Placental epithelial cell (primary cell): ENCODE results near the gene CCL11. TPM values are rescaled to one million over a fixed set of nuclear protein-coding genes. Genes with fewer than 3 reads are reported as not detected.

Source experiments
- total RNA-seq: library from RNA; depleted of rRNA; stranded (reverse); fragments of >200 nt; gene quantifications from 2 replicates; pipeline ENCODE4 v1.2.3, GENCODE V29; 2012

The CCL11 gene
- not detected in 2 replicates for total RNA-seq

GRCh38 chr17:34285286-34285792, at the start of gene CCL11:
TSS of gene CCL11 (plus strand) at chr17:34285742. CDS start at chr17:34285809, 67 bp downstream.

GRCh38 chr17:34254651-34255380, 30.7 kb upstream of the CCL11 start, which contains the start of gene CCL2:
TSS of gene CCL2 (plus strand) at chr17:34255285. CDS start at chr17:34255350, 65 bp downstream.

GRCh38 chr17:34269969-34270368, 15.6 kb upstream of the CCL11 start, which contains the start of gene CCL7:
TSS of gene CCL7 (plus strand) at chr17:34270221. CDS start at chr17:34270291, 70 bp downstream.

GRCh38 chr17:34319039-34319483, 33.5 kb downstream of the CCL11 start, which contains the start of gene CCL8:
TSS of gene CCL8 (plus strand) at chr17:34319435. CDS start at chr17:34319502, 67 bp downstream.

Other genes starting within 250 kb of the CCL11 start
- 0.22 TPM in 1 of 2 replicates, not detected in the other for gene CCL2, start 30.5 kb upstream of the CCL11 start, total RNA-seq
- gene CCL7, start 15.5 kb upstream of the CCL11 start, total RNA-seq, result not detected in 2 replicates
- gene CCL8, start 33.7 kb downstream of the CCL11 start, total RNA-seq, result not detected in 2 replicates
- not detected in 2 replicates for gene CCL13, start 70.7 kb downstream of the CCL11 start, total RNA-seq
- not detected in 2 replicates for gene CCL1, start 77.5 kb downstream of the CCL11 start, total RNA-seq